HepG2 (cell line): ENCODE measurements around the gene AKAP12. TPM values are rescaled to one million over a fixed set of nuclear protein-coding genes. Genes with fewer than 3 reads are reported as not detected.

Experiments
- CENPT ChIP-seq: sonication (generic); formaldehyde crosslinking; IDR thresholded peaks from 2 replicates; pipeline ENCODE4 v1.8.0; 2022; ENCODE audit warnings: low read depth, mild to moderate bottlenecking, moderate library complexity, missing genetic modification reagents
- GPN1 ChIP-seq: sonication (generic); formaldehyde crosslinking; IDR thresholded peaks from 2 replicates; pipeline ENCODE4 v1.5.1; 2020; ENCODE audit warnings: missing genetic modification reagents, borderline replicate concordance
- GTF3A ChIP-seq: sonication (generic); formaldehyde crosslinking; conservative IDR thresholded peaks from 2 replicates; pipeline ENCODE4 v1.4.0; 2020; ENCODE audit warnings: mild to moderate bottlenecking, missing genetic modification reagents
- KAT8 ChIP-seq: IDR thresholded peaks from 2 replicates; pipeline ENCODE4 v1.6.1; 2016; ENCODE audit warnings: missing genetic modification reagents, missing compliant biosample characterization
- KLF13 ChIP-seq: sonication (generic); formaldehyde crosslinking; IDR thresholded peaks from 2 replicates; pipeline ENCODE4 v1.4.0; 2020; ENCODE audit warnings: mild to moderate bottlenecking, missing genetic modification reagents
- MAFG ChIP-seq: sonication (generic); formaldehyde crosslinking; IDR thresholded peaks from 2 replicates; pipeline ENCODE4 v1.5.1; 2020; ENCODE audit warnings: mild to moderate bottlenecking, missing genetic modification reagents
- TCF7L2 ChIP-seq: IDR thresholded peaks from 2 replicates; pipeline ENCODE4 v1.6.1; 2011; ENCODE audit warnings: mild to moderate bottlenecking, low read depth, low read length, moderate library complexity
- YEATS2 ChIP-seq: sonication (generic); formaldehyde crosslinking; IDR thresholded peaks from 2 replicates; pipeline ENCODE4 v1.4.0; 2020; ENCODE audit warnings: missing genetic modification reagents, borderline replicate concordance
- ZNF556 ChIP-seq: sonication (generic); formaldehyde crosslinking; IDR thresholded peaks from 2 replicates; pipeline ENCODE4 v1.4.0; 2020; ENCODE audit warnings: mild to moderate bottlenecking, missing genetic modification reagents, borderline replicate concordance
- ZNF788 ChIP-seq: sonication (generic); formaldehyde crosslinking; IDR thresholded peaks from 2 replicates; pipeline ENCODE4 v1.5.0; 2020; ENCODE audit warnings: mild to moderate bottlenecking, missing genetic modification reagents, borderline replicate concordance
- ZSCAN9 ChIP-seq: IDR thresholded peaks from 2 replicates; pipeline ENCODE4 v1.6.1; 2016; ENCODE audit warnings: borderline replicate concordance
- polyA plus RNA-seq, 8 experiments: library from polyadenylated mRNA; depleted of rRNA in 3 of 8; stranded (reverse) in 7 of 8; unstranded in 1 of 8; fragments of >200 nt; fragmentation: Illumina TruSeq in 4 of 8; extraction: Trizol in 4 of 8; gene quantifications; 2 replicates each; pipeline versions ENCODE4 v1.2.1 to v1.2.3, GENCODE V29; 2011 to 2016; ENCODE audit warnings: low read depth in 4 of 8, missing spikeins in 1 of 8, mixed read lengths in 1 of 8; ENCODE audit not compliant: insufficient read depth in 1 of 8
- total RNA-seq, 5 experiments: library from RNA; depleted of rRNA; stranded (reverse); fragments of >200 nt; fragmentation: Illumina TruSeq; extraction: Trizol; gene quantifications; 2 replicates each; pipeline ENCODE4 v1.2.3, GENCODE V29; 2016; ENCODE audit warnings: low read depth in 1 of 5
- TF ChIP-seq, protein P1 (sequence below): sonication (generic); formaldehyde crosslinking; IDR thresholded peaks from 2 replicates; pipeline ENCODE4 v1.4.0; 2020; ENCODE audit warnings: missing genetic modification reagents; ENCODE audit errors: not compliant biosample characterization
- TF ChIP-seq, protein P2 (sequence below): sonication (generic); formaldehyde crosslinking; IDR thresholded peaks from 2 replicates; pipeline ENCODE4 v1.8.1; 2023; ENCODE audit warnings: mild to moderate bottlenecking, missing genetic modification reagents
- TF ChIP-seq, protein P3 (sequence below): sonication (generic); formaldehyde crosslinking; IDR thresholded peaks from 2 replicates; pipeline ENCODE4 v1.4.0; 2020; ENCODE audit warnings: missing genetic modification reagents
- TF ChIP-seq, protein P4 (sequence below): IDR thresholded peaks from 2 replicates; pipeline ENCODE4 v1.6.1; 2012; ENCODE audit warnings: low read length, improper control_type of control experiment
- TF ChIP-seq, protein P5 (sequence below): IDR thresholded peaks from 2 replicates; pipeline ENCODE4 v1.6.1; 2016; ENCODE audit warnings: missing compliant biosample characterization, missing genetic modification reagents, borderline replicate concordance

AKAP12 gene
- total and polyA plus RNA-seq, 2 of the 13 experiments (the other 11 are each of a cell fraction or from before 2014, with no cell fraction given), result 10.6 to 19.0 TPM

DNA sequence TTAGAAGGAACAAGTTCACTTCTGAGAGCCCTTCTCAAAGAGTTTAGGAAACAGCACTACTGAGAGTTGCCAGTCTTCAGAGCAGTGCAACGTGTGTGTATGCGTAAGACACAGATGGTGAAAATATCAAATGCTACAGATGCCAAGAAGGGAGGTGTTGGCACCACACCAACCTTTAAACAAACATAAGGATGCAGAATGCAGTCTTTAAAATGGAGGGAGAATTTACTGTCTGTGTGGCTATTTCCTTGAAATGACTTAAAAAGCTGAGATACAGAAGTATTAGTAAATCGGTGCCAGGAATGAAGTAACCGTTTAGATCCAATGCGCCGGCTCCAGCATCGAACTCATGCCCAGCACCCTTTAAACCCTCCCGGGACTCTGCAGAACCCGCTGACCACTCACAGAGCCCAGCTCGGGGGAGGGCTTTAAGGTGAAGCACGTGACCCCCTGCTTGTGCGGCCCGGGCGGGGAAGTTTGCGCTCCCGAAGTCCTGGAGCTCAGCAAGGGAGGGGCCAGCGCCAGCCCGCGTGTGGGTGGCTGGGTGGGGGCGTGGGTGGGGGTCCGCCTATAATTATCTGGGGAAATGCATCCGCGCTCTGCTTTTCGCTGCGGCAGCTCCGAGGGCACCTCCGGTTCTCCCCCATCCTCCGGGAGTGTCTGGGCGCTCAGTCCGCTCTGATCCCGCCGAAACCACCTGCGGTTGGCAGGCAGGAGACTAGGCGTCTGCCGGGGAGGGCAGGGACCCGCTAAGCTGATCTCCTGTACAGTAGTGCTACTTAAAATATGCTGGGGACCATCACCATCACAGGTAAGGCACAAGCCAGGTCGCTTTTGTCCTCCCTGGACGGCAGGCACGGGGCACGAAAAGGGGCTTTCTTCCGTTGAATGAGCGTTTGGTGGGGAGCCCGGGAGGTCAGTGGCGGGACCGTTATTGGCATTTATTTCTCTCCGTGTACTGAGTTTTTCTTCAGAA is 85.6 kb downstream of the AKAP12 start (continued):
- no peak for TF ChIP-seq GPN1 (CRISPR knock-in tag)
- TF ChIP-seq, protein P1, sequence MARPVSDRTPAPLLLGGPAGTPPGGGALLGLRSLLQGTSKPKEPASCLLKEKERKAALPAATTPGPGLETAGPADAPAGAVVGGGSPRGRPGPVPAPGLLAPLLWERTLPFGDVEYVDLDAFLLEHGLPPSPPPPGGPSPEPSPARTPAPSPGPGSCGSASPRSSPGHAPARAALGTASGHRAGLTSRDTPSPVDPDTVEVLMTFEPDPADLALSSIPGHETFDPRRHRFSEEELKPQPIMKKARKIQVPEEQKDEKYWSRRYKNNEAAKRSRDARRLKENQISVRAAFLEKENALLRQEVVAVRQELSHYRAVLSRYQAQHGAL (CRISPR knock-in tag), result no peak
- TF ChIP-seq, protein P2, sequence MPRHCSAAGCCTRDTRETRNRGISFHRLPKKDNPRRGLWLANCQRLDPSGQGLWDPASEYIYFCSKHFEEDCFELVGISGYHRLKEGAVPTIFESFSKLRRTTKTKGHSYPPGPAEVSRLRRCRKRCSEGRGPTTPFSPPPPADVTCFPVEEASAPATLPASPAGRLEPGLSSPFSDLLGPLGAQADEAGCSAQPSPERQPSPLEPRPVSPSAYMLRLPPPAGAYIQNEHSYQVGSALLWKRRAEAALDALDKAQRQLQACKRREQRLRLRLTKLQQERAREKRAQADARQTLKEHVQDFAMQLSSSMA (CRISPR knock-in tag), result no peak
- no peak for TF ChIP-seq CENPT
- TF ChIP-seq, protein P3, sequence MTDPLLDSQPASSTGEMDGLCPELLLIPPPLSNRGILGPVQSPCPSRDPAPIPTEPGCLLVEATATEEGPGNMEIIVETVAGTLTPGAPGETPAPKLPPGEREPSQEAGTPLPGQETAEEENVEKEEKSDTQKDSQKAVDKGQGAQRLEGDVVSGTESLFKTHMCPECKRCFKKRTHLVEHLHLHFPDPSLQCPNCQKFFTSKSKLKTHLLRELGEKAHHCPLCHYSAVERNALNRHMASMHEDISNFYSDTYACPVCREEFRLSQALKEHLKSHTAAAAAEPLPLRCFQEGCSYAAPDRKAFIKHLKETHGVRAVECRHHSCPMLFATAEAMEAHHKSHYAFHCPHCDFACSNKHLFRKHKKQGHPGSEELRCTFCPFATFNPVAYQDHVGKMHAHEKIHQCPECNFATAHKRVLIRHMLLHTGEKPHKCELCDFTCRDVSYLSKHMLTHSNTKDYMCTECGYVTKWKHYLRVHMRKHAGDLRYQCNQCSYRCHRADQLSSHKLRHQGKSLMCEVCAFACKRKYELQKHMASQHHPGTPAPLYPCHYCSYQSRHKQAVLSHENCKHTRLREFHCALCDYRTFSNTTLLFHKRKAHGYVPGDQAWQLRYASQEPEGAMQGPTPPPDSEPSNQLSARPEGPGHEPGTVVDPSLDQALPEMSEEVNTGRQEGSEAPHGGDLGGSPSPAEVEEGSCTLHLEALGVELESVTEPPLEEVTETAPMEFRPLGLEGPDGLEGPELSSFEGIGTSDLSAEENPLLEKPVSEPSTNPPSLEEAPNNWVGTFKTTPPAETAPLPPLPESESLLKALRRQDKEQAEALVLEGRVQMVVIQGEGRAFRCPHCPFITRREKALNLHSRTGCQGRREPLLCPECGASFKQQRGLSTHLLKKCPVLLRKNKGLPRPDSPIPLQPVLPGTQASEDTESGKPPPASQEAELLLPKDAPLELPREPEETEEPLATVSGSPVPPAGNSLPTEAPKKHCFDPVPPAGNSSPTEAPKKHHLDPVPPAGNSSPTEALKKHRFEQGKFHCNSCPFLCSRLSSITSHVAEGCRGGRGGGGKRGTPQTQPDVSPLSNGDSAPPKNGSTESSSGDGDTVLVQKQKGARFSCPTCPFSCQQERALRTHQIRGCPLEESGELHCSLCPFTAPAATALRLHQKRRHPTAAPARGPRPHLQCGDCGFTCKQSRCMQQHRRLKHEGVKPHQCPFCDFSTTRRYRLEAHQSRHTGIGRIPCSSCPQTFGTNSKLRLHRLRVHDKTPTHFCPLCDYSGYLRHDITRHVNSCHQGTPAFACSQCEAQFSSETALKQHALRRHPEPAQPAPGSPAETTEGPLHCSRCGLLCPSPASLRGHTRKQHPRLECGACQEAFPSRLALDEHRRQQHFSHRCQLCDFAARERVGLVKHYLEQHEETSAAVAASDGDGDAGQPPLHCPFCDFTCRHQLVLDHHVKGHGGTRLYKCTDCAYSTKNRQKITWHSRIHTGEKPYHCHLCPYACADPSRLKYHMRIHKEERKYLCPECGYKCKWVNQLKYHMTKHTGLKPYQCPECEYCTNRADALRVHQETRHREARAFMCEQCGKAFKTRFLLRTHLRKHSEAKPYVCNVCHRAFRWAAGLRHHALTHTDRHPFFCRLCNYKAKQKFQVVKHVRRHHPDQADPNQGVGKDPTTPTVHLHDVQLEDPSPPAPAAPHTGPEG (CRISPR knock-in tag), result no peak; the same call in 1 of the 2 replicates
- no peak for TF ChIP-seq ZNF556 (CRISPR knock-in tag)
- TF ChIP-seq, protein P4, sequence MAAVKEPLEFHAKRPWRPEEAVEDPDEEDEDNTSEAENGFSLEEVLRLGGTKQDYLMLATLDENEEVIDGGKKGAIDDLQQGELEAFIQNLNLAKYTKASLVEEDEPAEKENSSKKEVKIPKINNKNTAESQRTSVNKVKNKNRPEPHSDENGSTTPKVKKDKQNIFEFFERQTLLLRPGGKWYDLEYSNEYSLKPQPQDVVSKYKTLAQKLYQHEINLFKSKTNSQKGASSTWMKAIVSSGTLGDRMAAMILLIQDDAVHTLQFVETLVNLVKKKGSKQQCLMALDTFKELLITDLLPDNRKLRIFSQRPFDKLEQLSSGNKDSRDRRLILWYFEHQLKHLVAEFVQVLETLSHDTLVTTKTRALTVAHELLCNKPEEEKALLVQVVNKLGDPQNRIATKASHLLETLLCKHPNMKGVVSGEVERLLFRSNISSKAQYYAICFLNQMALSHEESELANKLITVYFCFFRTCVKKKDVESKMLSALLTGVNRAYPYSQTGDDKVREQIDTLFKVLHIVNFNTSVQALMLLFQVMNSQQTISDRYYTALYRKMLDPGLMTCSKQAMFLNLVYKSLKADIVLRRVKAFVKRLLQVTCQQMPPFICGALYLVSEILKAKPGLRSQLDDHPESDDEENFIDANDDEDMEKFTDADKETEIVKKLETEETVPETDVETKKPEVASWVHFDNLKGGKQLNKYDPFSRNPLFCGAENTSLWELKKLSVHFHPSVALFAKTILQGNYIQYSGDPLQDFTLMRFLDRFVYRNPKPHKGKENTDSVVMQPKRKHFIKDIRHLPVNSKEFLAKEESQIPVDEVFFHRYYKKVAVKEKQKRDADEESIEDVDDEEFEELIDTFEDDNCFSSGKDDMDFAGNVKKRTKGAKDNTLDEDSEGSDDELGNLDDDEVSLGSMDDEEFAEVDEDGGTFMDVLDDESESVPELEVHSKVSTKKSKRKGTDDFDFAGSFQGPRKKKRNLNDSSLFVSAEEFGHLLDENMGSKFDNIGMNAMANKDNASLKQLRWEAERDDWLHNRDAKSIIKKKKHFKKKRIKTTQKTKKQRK, result no peak
- no peak for TF ChIP-seq ZNF788 (CRISPR knock-in tag)
- no peak for TF ChIP-seq TCF7L2
- TF ChIP-seq KAT8 (CRISPR knock-in tag), result no peak
- TF ChIP-seq GTF3A, result no peak
- no peak for TF ChIP-seq MAFG
- no peak for TF ChIP-seq ZSCAN9 (CRISPR knock-in tag)
- TF ChIP-seq YEATS2 (CRISPR knock-in tag), result no peak
- TF ChIP-seq, protein P5, sequence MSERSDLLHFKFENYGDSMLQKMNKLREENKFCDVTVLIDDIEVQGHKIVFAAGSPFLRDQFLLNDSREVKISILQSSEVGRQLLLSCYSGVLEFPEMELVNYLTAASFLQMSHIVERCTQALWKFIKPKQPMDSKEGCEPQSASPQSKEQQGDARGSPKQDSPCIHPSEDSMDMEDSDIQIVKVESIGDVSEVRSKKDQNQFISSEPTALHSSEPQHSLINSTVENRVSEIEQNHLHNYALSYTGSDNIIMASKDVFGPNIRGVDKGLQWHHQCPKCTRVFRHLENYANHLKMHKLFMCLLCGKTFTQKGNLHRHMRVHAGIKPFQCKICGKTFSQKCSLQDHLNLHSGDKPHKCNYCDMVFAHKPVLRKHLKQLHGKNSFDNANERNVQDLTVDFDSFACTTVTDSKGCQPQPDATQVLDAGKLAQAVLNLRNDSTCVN (CRISPR knock-in tag), result no peak
- no peak for TF ChIP-seq KLF13 (CRISPR knock-in tag)
